Measurements from ENCODE around the gene KCNC3. TPM values are rescaled to one million over a fixed set of nuclear protein-coding genes. Genes with fewer than 3 reads are reported as not detected.

Gene KCNC3
- total RNA-seq, 2 experiments from 2014 or later = 9.1 to 9.7 TPM

- Mint-ChIP-seq H3K36me3 (ENCODE audit: low read depth) (no peaks in the 10 kb centered on the region), H3K4me3 (no peak overlapping the region), H3K27ac (no peak overlapping the region), H3K27me3 (peaks cover 11% of the 10 kb centered on the region), H3K4me1 (no peaks in the 10 kb centered on the region), H3K9me3 (ENCODE audit: low read depth) (no peaks in the 10 kb centered on the region)
- DNase-seq = no peak
- ChIA-PET CTCF (interaction anchor here (0.6 to 1.2 kb wide), 3 partner anchors 9 to 1443 kb away, joined by 3 read pairs; no protein-coding TSS in a partner anchor), POLR2A (interaction anchor here (0.6 kb wide), 1 partner anchor 71 kb away, joined by 3 read pairs; no protein-coding TSS in a partner anchor)
- no peak for ATAC-seq
- intact Hi-C loops (cut with DNase I, micrococcal nuclease) = no loop called here
Measured at GRCh38 chr19:50268501-50268900, 60.7 kb downstream of the KCNC3 start.

- H3K27ac Mint-ChIP-seq = no peak overlapping the region
- no peak for DNase-seq
- intact Hi-C loops (cut with DNase I, micrococcal nuclease) = no loop called here
- H3K4me3 Mint-ChIP-seq = no peak overlapping the region
- ChIA-PET CTCF (interaction anchor here (0.6 to 1.2 kb wide), 3 partner anchors 9 to 1444 kb away, joined by 3 read pairs; no protein-coding TSS in a partner anchor), POLR2A (no interaction called here)
- no peaks in the 10 kb centered on the region for H3K4me1 Mint-ChIP-seq
- no peak for ATAC-seq
- no peaks in the 10 kb centered on the region for H3K36me3 Mint-ChIP-seq (ENCODE audit: low read depth)
- peaks cover 11% of the 10 kb centered on the region for H3K27me3 Mint-ChIP-seq
- no peaks in the 10 kb centered on the region for H3K9me3 Mint-ChIP-seq (ENCODE audit: low read depth)
Measured at GRCh38 chr19:50268041-50268440, 61.1 kb downstream of the KCNC3 start.

- ATAC-seq (peak; percentile 97), DNase-seq (peak; percentile 80)
- no peak overlapping the region for H3K27ac Mint-ChIP-seq
- no peaks in the 10 kb centered on the region for H3K36me3 Mint-ChIP-seq (ENCODE audit: low read depth)
- H3K9me3 Mint-ChIP-seq (ENCODE audit: low read depth) = no peaks in the 10 kb centered on the region
- POLR2A ChIA-PET = no interaction called here
- intact Hi-C loops (cut with DNase I, micrococcal nuclease) = no loop called here
- CTCF ChIA-PET = no interaction called here
- H3K4me1 Mint-ChIP-seq = no peaks in the 10 kb centered on the region
- H3K4me3 Mint-ChIP-seq = no peak overlapping the region
- peaks cover 9% of the 10 kb centered on the region for H3K27me3 Mint-ChIP-seq
Measured at GRCh38 chr19:50266896-50267295, 62.3 kb downstream of the KCNC3 start.

- H3K4me1 Mint-ChIP-seq = no peaks in the 10 kb centered on the region
- no peaks in the 10 kb centered on the region for H3K9me3 Mint-ChIP-seq (ENCODE audit: low read depth)
- no peak overlapping the region for H3K4me3 Mint-ChIP-seq
- H3K27me3 Mint-ChIP-seq = peaks cover 9% of the 10 kb centered on the region
- CTCF ChIA-PET = interaction anchor here (0.6 kb wide), 1 partner anchor 130 kb away, joined by 3 read pairs; no protein-coding TSS in a partner anchor
- H3K27ac Mint-ChIP-seq = no peak overlapping the region
- DNase-seq (no peak), ATAC-seq (no peak)
- POLR2A ChIA-PET = no interaction called here
- no peaks in the 10 kb centered on the region for H3K36me3 Mint-ChIP-seq (ENCODE audit: low read depth)
- intact Hi-C loops (cut with DNase I, micrococcal nuclease) = no loop called here
Measured at GRCh38 chr19:50266041-50266440, 63.1 kb downstream of the KCNC3 start.

DNA sequence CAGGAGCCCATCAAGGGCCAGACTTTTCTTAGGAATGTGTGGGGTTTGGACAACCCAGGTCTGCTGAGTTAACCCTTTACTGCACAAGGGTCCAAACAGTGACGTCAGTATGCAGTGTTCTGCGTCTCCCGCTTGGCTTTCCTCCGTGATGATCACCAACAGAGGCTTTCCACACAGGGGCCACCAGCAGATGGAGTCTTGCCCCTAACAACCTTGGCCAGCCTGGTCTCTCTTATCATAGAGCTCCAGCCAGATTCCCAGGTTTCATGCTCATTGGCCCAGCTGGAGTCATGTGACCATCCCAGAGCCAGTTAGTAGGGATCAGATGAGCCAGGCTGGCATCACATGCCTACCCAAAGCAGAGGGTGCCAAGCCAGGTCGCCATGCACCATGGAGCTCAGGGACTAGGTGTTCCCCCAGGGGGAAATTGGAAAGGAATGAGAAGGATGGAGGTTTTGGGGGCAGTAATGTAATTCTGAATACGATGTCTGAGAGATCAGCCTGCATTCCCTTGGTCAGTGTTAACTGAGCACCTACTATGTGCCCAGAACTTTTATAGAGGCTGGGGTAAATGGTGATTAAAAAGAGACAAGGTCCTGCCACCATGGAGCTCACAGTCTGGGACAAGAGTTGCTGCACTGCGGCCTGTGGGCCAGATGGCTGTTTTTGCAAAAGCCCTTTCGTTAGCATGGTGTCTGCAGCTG is 64.5 kb downstream of the KCNC3 start:
- Mint-ChIP-seq H3K27ac (no peak overlapping the region), H3K4me3 (no peak overlapping the region), H3K36me3 (ENCODE audit: low read depth) (no peaks in the 10 kb centered on the region), H3K4me1 (no peaks in the 10 kb centered on the region), H3K9me3 (ENCODE audit: low read depth) (no peaks in the 10 kb centered on the region), H3K27me3 (peaks cover 8% of the 10 kb centered on the region)
- ChIA-PET CTCF (interaction anchor here (0.6 to 1.1 kb wide), 2 partner anchors 21 to 241 kb away, joined by 3 read pairs; no protein-coding TSS in a partner anchor), POLR2A (no interaction called here)
- ATAC-seq (no peak), DNase-seq (no peak)
- intact Hi-C loops (cut with DNase I, micrococcal nuclease) = no loop called here

GRCh38 chr19:50263176-50263575 is 66.0 kb downstream of the KCNC3 start:
- CTCF ChIA-PET = interaction anchor here (1.4 kb wide), 1 partner anchor 127 kb away, joined by 5 read pairs; no protein-coding TSS in a partner anchor
- Mint-ChIP-seq H3K27ac (no peak overlapping the region), H3K4me1 (no peaks in the 10 kb centered on the region), H3K9me3 (ENCODE audit: low read depth) (no peaks in the 10 kb centered on the region), H3K36me3 (ENCODE audit: low read depth) (no peaks in the 10 kb centered on the region), H3K27me3 (peaks cover 2% of the 10 kb centered on the region), H3K4me3 (no peak overlapping the region)
- intact Hi-C loops (cut with DNase I, micrococcal nuclease) = no loop called here
- POLR2A ChIA-PET = no interaction called here
- DNase-seq (no peak), ATAC-seq (no peak)

Other genes with a start within 250 kb of the KCNC3 start
- gene IZUMO2, start 166.1 kb downstream of the KCNC3 start, total RNA-seq = not detected
- not detected for gene MYH14, start 125.8 kb downstream of the KCNC3 start, total RNA-seq
- gene NAPSA, start 36.3 kb upstream of the KCNC3 start, total RNA-seq = 10 to 100 TPM; 44.0 to 63.4 TPM
- 10 to 100 TPM; 50.3 to 53.6 TPM for gene NR1H2, start 47.1 kb upstream of the KCNC3 start, total RNA-seq
- gene POLD1, start 55.0 kb upstream of the KCNC3 start, total RNA-seq = 100 to 1,000 TPM; 220 to 227 TPM
- gene SPIB, start 89.6 kb upstream of the KCNC3 start, total RNA-seq = under 1 TPM; 0.33 to 0.50 TPM
- gene MYBPC2, start 103.5 kb upstream of the KCNC3 start, total RNA-seq = under 1 TPM; 0.14 to 0.30 TPM
- 10 to 100 TPM; 33.4 to 34.7 TPM for gene EMC10, start 147.1 kb upstream of the KCNC3 start, total RNA-seq
- under 1 TPM; 0.48 to 0.58 TPM for gene GARIN5A, start 147.5 kb upstream of the KCNC3 start, total RNA-seq
- 10 to 100 TPM; 17.4 to 28.1 TPM for gene JOSD2, start 181.8 kb upstream of the KCNC3 start, total RNA-seq
- not detected for gene ASPDH, start 184.5 kb upstream of the KCNC3 start, total RNA-seq
- gene LRRC4B, start 239.1 kb upstream of the KCNC3 start, total RNA-seq = not detected

Measured in activated CD4-positive, alpha-beta T cell treated with anti-CD3 and anti-CD28 coated beads for 36 hours (primary cell).